ENCODE measurements around the gene TRPM4.
A peak's percentile ranks its signal among the peaks of the same experiment; 100 is the strongest.

TRPM4 gene

GRCh38 chr19:49157445-49158224, at the start of gene TRPM4:
Gene TRPM4, plus strand, starts transcription at chr19:49157792. Its CDS starts 75 bp downstream, at chr19:49157867.
- DNase-seq (ENCODE audit: low read depth): peak; percentile 67
- H3K4me3 ChIP-seq (ENCODE audit: low read length): peak within 1 kb of the TSS; percentile 95
- TF ChIP-seq CTCF (conservative IDR thresholded peaks at IDR 0.05; ENCODE audit: low read length): no peak

- H3K4me3 ChIP-seq (ENCODE audit: low read length): no peak overlapping the region
- no peak for TF ChIP-seq CTCF (conservative IDR thresholded peaks at IDR 0.05; ENCODE audit: low read length)
- no peak for DNase-seq (ENCODE audit: low read depth)
Measured at GRCh38 chr19:49109051-49109450, 48.5 kb upstream of the TRPM4 start.

- no peak for DNase-seq (ENCODE audit: low read depth)
- H3K4me3 ChIP-seq (ENCODE audit: low read length): no peak overlapping the region
- no peak for TF ChIP-seq CTCF (conservative IDR thresholded peaks at IDR 0.05; ENCODE audit: low read length)
Measured at GRCh38 chr19:49109569-49110233, 47.9 kb upstream of the TRPM4 start.

GRCh38 chr19:49110567-49110966, 47.0 kb upstream of the TRPM4 start:
- no peak for TF ChIP-seq CTCF (conservative IDR thresholded peaks at IDR 0.05; ENCODE audit: low read length)
- peak; percentile 38 for DNase-seq (ENCODE audit: low read depth)
- no peak overlapping the region for H3K4me3 ChIP-seq (ENCODE audit: low read length)

- no peak for DNase-seq (ENCODE audit: low read depth)
Measured at GRCh38 chr19:49111218-49111998, 46.2 kb upstream of the TRPM4 start.

More at GRCh38 chr19:49111218-49111998, 46.2 kb upstream of the TRPM4 start:
- TF ChIP-seq CTCF (conservative IDR thresholded peaks at IDR 0.05; ENCODE audit: low read length): no peak
- H3K4me3 ChIP-seq (ENCODE audit: low read length): no peak overlapping the region
